HG03442 (cell line): Measurements from ENCODE around the gene ZBTB47.

Source experiments
- ATAC-seq: cut with Tn5 transposase; IDR thresholded peaks from one replicate; pipeline ENCODE4 v1.9.1; 2021; ENCODE audit warnings: mild to moderate bottlenecking, moderate library complexity; ENCODE audit not compliant: unreplicated experiment

ZBTB47 gene

DNA sequence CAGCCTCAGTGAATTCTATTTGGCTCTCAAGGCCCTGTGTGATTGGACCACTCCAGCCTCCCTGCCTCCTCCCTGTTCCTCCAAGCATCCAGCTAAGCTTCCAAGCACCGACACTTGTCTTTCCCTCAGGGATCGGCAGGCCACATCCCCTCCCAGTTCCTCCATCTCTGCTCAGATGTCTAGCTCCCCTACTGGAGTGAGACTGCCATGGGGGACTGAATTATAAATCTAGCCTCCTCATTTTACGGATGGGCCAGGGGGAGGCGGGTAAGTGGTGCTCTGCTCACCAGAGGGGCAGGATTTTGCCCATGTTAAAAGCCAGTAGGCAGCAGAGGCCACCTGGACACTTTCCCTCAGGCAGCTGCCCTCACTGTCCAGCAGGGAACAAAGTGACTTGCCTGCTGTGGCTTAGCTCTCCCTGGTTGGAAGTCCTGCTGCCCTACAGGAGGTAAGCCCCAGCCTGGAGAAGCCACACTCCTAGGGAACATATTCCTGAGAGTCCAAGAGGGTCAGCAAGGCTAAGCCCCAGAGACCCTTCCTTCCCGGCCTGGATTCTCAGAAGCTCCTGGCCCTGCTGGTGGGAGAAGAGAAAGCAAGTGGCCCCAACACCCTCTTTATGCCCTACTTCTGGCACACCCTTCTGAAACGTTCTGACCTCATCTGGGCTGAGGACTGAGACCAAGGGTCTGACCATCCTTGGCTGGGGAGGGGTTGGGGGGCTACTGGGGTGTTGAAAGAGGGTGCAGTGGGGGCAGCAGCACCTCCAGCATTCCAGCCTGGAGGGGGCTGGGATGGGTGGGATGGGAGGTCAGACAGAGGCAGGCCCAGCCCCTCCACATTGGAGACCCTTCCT lies 58.2 kb downstream of the ZBTB47 start:
- ATAC-seq = no peak

DNA sequence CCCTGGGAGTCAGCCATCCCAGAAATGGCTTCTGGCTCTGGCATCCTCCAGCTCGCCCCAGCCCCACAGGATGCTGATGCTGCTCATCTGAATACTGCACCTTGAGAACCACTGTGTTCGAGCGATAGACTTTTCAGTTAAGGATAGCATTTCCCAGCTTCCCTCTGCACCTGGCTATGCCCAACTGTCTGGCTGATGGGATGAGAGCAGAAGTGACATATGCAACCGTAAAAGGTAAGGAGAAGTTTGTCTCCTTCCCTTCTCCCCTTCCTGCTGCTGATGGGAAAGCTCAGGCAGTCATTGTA lies 58.8 kb downstream of the ZBTB47 start:
- ATAC-seq = no peak

DNA sequence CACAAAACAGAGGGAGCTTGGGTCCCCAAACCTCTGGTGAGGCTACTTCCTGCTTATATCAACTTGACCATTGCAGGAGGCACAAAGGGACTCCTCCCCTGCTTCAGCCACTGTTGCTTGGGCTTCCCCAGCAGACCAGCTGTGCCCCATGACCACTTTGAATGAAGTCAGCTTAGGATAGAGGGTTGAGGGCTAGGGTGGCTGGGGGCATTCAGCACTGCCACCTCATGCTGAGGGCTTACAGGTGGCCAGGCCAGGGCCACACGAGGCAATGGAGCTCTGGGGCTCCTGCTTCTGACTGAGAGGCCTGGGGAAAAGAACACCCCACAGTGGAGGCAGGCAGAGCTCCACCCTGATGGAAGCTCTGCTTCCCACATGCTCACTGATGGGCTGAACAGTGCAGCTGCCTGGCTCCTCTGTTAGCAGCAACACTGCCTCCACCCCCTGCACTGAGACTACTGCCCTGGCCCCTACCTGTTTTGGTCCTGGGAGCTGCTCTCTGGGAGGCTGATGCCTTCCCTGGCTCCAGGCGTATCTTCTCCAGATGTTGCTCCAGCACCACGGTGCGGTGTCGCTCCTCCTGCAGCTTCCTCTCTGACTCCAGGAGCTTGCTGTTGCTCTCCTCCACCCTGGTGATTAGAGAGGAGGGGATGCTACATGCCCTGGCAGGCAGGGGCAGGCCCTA lies 59.3 kb downstream of the ZBTB47 start:
- no peak for ATAC-seq

DNA sequence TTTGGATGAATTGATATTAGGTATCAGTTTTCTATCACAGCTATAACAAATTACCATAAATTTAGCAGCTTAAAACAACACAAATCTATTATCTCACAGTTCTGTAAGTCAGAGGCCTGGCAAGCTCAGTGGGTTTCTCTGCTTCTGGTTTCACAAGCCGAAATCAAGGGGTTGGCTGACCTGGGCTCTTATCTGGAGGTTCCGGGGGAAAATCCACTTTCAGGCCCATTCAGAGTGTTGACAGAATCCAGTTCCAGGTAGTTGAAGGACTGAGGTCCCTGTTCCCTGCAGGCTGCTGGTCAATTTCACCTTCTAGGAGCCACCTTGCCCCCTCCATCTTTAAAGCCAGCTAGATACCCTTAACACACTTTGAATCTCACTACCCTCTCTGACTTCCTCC lies 60.2 kb downstream of the ZBTB47 start:
- ATAC-seq = no peak

DNA sequence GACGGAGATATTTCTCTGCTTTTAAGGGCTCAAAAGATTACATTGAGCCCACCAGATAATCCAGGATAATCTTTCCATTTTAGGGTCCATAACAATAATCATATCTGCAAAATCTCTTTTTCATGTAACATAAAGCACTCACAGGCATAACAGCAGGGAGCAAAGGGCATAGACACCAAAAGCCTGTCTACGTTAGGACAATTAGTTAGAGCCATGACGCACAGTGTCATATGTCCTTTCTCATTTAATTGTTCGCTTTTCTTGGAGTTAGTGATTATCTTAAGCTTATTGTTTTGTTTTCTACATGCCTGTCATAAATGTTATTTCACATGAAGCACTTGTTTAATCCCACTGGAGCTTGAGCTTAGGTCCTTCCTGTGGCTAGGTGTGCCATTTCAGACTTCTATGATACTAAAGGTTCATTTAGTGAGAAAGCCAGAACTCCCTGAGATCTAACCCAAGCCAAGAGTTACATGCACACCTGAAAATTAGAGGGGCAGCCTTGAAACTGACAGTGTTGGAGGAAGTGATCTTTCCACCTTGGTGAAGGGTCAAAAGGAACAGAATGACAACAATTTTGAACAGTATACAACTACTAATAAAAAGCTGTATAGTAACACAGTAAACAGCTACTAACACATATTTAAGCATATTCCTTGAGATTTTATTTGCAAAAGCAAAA lies 60.8 kb downstream of the ZBTB47 start:
- no peak for ATAC-seq
